Measurements from ENCODE around the gene TBATA.
A peak's percentile ranks its signal among the peaks of the same experiment; 100 is the strongest.

DNA sequence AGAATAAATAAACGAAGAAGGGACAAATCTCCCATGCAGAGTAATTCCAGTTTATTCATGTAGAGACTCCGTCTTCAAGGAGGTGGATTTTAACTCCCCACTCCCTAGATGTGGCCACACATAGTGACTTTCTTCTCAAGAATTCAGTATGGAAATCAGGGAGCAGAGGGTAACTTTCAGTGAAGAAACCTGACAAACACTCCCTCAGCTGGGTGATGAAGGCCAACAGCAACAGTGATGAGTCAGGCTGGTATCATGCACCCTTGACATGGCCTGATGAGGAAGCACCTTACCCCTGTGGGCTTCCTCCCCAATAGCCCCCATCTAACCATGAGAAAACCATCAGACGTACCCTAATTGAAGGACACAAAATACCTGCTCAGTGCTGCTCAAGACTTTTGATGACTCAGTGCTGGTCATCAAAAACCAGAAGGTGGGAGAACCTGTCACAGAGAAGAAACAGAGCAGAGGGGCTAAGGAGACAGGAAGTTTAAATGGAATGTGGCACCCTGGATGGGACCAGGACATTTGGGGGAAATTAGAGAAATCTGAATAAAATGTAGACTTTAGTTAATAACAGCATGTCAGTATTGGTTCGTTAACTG, 62.3 kb downstream of the TBATA start:
- TF ChIP-seq RAD21 (IDR thresholded peaks at IDR 0.05; ENCODE audit: low read length) (no peak), YY1 (IDR thresholded peaks at IDR 0.05; ENCODE audit: low read depth) (no peak), EZH2phosphoT487 (IDR thresholded peaks at IDR 0.05; ENCODE audit: borderline replicate concordance, low read depth) (no peak), FOXJ3 (CRISPR knock-in tag; IDR thresholded peaks at IDR 0.05) (no peak), FOSL2 (IDR thresholded peaks at IDR 0.05; ENCODE audit: borderline replicate concordance, low read depth) (no peak; the same call in 1 of the 2 replicates), JUND (IDR thresholded peaks at IDR 0.05) (peak; percentile 17; the same call in 1 of the 2 replicates), EP300 (IDR thresholded peaks at IDR 0.05; ENCODE audit: borderline replicate concordance in 1 of 2, low read depth in 1 of 2, low read length in 1 of 2) (no peak), TAF1 (IDR thresholded peaks at IDR 0.05; ENCODE audit: borderline replicate concordance, low read depth, low read length) (no peak)
- TF ChIP-seq, protein P1, sequence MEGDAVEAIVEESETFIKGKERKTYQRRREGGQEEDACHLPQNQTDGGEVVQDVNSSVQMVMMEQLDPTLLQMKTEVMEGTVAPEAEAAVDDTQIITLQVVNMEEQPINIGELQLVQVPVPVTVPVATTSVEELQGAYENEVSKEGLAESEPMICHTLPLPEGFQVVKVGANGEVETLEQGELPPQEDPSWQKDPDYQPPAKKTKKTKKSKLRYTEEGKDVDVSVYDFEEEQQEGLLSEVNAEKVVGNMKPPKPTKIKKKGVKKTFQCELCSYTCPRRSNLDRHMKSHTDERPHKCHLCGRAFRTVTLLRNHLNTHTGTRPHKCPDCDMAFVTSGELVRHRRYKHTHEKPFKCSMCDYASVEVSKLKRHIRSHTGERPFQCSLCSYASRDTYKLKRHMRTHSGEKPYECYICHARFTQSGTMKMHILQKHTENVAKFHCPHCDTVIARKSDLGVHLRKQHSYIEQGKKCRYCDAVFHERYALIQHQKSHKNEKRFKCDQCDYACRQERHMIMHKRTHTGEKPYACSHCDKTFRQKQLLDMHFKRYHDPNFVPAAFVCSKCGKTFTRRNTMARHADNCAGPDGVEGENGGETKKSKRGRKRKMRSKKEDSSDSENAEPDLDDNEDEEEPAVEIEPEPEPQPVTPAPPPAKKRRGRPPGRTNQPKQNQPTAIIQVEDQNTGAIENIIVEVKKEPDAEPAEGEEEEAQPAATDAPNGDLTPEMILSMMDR (IDR thresholded peaks at IDR 0.05), result no peak
- TF ChIP-seq, protein P2, sequence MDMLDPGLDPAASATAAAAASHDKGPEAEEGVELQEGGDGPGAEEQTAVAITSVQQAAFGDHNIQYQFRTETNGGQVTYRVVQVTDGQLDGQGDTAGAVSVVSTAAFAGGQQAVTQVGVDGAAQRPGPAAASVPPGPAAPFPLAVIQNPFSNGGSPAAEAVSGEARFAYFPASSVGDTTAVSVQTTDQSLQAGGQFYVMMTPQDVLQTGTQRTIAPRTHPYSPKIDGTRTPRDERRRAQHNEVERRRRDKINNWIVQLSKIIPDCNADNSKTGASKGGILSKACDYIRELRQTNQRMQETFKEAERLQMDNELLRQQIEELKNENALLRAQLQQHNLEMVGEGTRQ (IDR thresholded peaks at IDR 0.05; ENCODE audit: borderline replicate concordance, low read depth, low read length), result no peak
- TF ChIP-seq, protein P3, sequence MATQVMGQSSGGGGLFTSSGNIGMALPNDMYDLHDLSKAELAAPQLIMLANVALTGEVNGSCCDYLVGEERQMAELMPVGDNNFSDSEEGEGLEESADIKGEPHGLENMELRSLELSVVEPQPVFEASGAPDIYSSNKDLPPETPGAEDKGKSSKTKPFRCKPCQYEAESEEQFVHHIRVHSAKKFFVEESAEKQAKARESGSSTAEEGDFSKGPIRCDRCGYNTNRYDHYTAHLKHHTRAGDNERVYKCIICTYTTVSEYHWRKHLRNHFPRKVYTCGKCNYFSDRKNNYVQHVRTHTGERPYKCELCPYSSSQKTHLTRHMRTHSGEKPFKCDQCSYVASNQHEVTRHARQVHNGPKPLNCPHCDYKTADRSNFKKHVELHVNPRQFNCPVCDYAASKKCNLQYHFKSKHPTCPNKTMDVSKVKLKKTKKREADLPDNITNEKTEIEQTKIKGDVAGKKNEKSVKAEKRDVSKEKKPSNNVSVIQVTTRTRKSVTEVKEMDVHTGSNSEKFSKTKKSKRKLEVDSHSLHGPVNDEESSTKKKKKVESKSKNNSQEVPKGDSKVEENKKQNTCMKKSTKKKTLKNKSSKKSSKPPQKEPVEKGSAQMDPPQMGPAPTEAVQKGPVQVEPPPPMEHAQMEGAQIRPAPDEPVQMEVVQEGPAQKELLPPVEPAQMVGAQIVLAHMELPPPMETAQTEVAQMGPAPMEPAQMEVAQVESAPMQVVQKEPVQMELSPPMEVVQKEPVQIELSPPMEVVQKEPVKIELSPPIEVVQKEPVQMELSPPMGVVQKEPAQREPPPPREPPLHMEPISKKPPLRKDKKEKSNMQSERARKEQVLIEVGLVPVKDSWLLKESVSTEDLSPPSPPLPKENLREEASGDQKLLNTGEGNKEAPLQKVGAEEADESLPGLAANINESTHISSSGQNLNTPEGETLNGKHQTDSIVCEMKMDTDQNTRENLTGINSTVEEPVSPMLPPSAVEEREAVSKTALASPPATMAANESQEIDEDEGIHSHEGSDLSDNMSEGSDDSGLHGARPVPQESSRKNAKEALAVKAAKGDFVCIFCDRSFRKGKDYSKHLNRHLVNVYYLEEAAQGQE (IDR thresholded peaks at IDR 0.05; ENCODE audit: low read depth, low read length), result no peak
